Heart right ventricle (tissue), 16 donors: Measurements from ENCODE around the gene SGTA. TPM values are rescaled to one million over a fixed set of nuclear protein-coding genes. Genes with fewer than 3 reads are reported as not detected.

Experiments
- ATAC-seq, 8 donors: fragments of 200-7000 bp; cut with Tn5 transposase; one replicate each; pipeline ENCODE4 v1.9.1; 2020; ENCODE audit warnings: mild to moderate bottlenecking in 8 of 8, moderate library complexity in 8 of 8, moderate number of reproducible peaks in 1 of 8
- DNase-seq, 2 donors: peaks; one replicate each; pipeline ENCODE4 v3.0.0-alpha.2; 2020
- H3K27ac ChIP-seq, 10 donors: fragments of 200-600 bp; sonication (generic) in 2 of 10; one replicate each; pipeline versions ENCODE4 v1.5.0 to v1.8.0; 2020 to 2022; ENCODE audit warnings: mild to moderate bottlenecking in 3 of 10
- H3K27me3 ChIP-seq, 7 donors: fragments of 200-600 bp; one replicate each; pipeline ENCODE4 v1.8.0; 2021 to 2022; ENCODE audit warnings: mild to moderate bottlenecking in 2 of 7
- H3K36me3 ChIP-seq, 9 donors: fragments of 200-600 bp; sonication (generic) in 1 of 9; one replicate each; pipeline versions ENCODE4 v1.5.0 to v1.8.0; 2020 to 2022; ENCODE audit warnings: mild to moderate bottlenecking in 2 of 9
- H3K4me1 ChIP-seq, 9 donors: fragments of 200-600 bp; sonication (generic) in 1 of 9; one replicate each; pipeline versions ENCODE4 v1.5.0 to v1.8.0; 2020 to 2022; ENCODE audit warnings: mild to moderate bottlenecking in 4 of 9
- H3K4me3 ChIP-seq, 10 donors: fragments of 200-600 bp; sonication (generic) in 2 of 10; one replicate each; pipeline versions ENCODE4 v1.5.0 to v1.8.0; 2020 to 2022; ENCODE audit warnings: mild to moderate bottlenecking in 7 of 10, moderate library complexity in 2 of 10
- H3K9me3 ChIP-seq, 11 donors: fragments of 200-600 bp in 10 of 11; sonication (generic) in 2 of 11; one replicate each; pipeline versions ENCODE4 v1.5.0 to v1.8.0; 2013 to 2022; ENCODE audit warnings: mild to moderate bottlenecking in 2 of 11, control low read depth in 1 of 11, moderate library complexity in 1 of 11
- WGBS, 2 donors: extraction: QIAGEN DNeasy Blood & Tissue Kit; methylation state at CpG; one replicate each; pipeline ENCODE4 v1.1.7; 2013; ENCODE audit warnings: inconsistent platforms in 1 of 2; 5-methylcytosine and 5-hydroxymethylcytosine counted together
- intact Hi-C, 10 donors: fragments of 100-400 bp; cut with DNase I; formaldehyde crosslinking; loops; one replicate each; pipeline versions ENCODE4 v1.11.1 to v1.14.2; 2022
- polyA plus RNA-seq, 2 donors: library from polyadenylated mRNA; stranded (reverse); fragments of 200-250 nt; gene quantifications; one replicate each; pipeline ENCODE4 v1.2.3, GENCODE V29; 2013
- total RNA-seq, 10 donors: library from RNA; stranded (reverse); fragmentation: NEBNext Ultra II Directional in 3 of 10; extraction: Animal tissue kit (Norgen Biotek cat#: 25700) in 3 of 10; gene quantifications; one replicate each; pipeline versions ENCODE4 v1.2.1 to v1.2.4, GENCODE V29; 2021 to 2023
- TF ChIP-seq, protein P1 (sequence below), 9 donors: fragments of 200-600 bp; sonication (generic) in 2 of 9; IDR thresholded peaks; one replicate each; pipeline versions ENCODE4 v1.5.0 to v1.8.0; 2021 to 2022; ENCODE audit warnings: antibody characterized with exemption in 9 of 9, mild to moderate bottlenecking in 5 of 9, moderate library complexity in 1 of 9
- donor health status: Arrhythmogenic right ventricular cardiomyopathy.
- donor health status: ischemic (EF 13 %, LVEDD 7.1; RV severe dilation, severe dysfunction).
- donor health status: healthy with polysubstance abuse.
- donor health status: DM: no; HTN: yes; CAD: no.
- donor health status: DM: no; HTN: no; CAD: no.
- donor health status: ischemic (EF 25% LVEDD 6.9; RV normal size, moderate dysfunction).
- donor health status: ischemic (EF 25% LVEDD 5.7; RV mildly dilated, moderate dysfunction).
- donor health status: healthy.
- donor health status: DM: yes; HTN: yes; CAD: no.
- donor health status: Ischemic cardiomyopathy.
- donor health status: ischemic (EF 35%, LVEDD 5.7; RV mildly dilated, moderate dysfunction).
- donor health status: nonischemic (EF 11% LVEDD 7.7; RV severe dilation, severe dysfunction).
- donor health status: DM: yes; HTN: yes; CAD: no.
- donor health status: PGD.
- donor health status: ischemic (EF 29% LVEDD 5.4; RV normal size, mild dysfunction).
- donor health status: nonischemic (EF 23%, LVEDD 6.1; RV moderate dilation, normal function).

SGTA gene
- total and polyA plus RNA-seq, 12 donors = 52.6 to 102 (median 66.2) TPM

GRCh38 chr19:2739602-2740313, 43.3 kb downstream of the SGTA start, which contains the start of gene SLC39A3:
SLC39A3 (minus strand) TSS chr19:2740017; CDS start chr19:2737257, 2,760 bp downstream.
- TF ChIP-seq, protein P1, sequence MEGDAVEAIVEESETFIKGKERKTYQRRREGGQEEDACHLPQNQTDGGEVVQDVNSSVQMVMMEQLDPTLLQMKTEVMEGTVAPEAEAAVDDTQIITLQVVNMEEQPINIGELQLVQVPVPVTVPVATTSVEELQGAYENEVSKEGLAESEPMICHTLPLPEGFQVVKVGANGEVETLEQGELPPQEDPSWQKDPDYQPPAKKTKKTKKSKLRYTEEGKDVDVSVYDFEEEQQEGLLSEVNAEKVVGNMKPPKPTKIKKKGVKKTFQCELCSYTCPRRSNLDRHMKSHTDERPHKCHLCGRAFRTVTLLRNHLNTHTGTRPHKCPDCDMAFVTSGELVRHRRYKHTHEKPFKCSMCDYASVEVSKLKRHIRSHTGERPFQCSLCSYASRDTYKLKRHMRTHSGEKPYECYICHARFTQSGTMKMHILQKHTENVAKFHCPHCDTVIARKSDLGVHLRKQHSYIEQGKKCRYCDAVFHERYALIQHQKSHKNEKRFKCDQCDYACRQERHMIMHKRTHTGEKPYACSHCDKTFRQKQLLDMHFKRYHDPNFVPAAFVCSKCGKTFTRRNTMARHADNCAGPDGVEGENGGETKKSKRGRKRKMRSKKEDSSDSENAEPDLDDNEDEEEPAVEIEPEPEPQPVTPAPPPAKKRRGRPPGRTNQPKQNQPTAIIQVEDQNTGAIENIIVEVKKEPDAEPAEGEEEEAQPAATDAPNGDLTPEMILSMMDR (IDR thresholded peaks at IDR 0.05) = peak in 6 of 9 donors; percentile 10 to 27 (median 20)
- H3K4me1 ChIP-seq = peaks cover 3 to 31% (median 13%) of the 10 kb centered on the region in 9 donors
- peaks cover 0 to 22% (median 3%) of the 10 kb centered on the region in 9 donors for H3K36me3 ChIP-seq
- intact Hi-C loops = no loop called here
- DNase-seq (peak; percentile 97 to 100), ATAC-seq (peak; percentile 99 to 100 (median 100))
- peak within 1 kb of the TSS in 9 of 10 donors; percentile 48 to 87 (median 73) for H3K27ac ChIP-seq
- peaks cover 0 to 4% (median 0%) of the 10 kb centered on the region in 7 donors for H3K27me3 ChIP-seq
- WGBS, 2 donors = 1% methylated on average over 64 of the region's 64 CpGs
- H3K9me3 ChIP-seq = peaks cover 0 to 5% (median 0%) of the 10 kb centered on the region in 11 donors
- peak within 1 kb of the TSS; percentile 74 to 99 (median 92) for H3K4me3 ChIP-seq

GRCh38 chr19:2736550-2737190, 46.4 kb downstream of the SGTA start:
- no peak for ATAC-seq
- TF ChIP-seq, protein P1 (IDR thresholded peaks at IDR 0.05) = no peak
- Histone ChIP-seq H3K9me3 (peaks cover 0 to 5% (median 0%) of the 10 kb centered on the region in 11 donors), H3K27me3 (no peaks in the 10 kb centered on the region), H3K27ac (no peak overlapping the region), H3K36me3 (peaks cover 0 to 51% (median 3%) of the 10 kb centered on the region in 9 donors), H3K4me3 (no peak overlapping the region), H3K4me1 (peaks cover 3 to 31% (median 13%) of the 10 kb centered on the region in 9 donors)
- intact Hi-C loops = no loop called here
- WGBS, 2 donors = 95 to 96% methylated on average over 15 of the region's 15 CpGs
- no peak for DNase-seq

- no peak for DNase-seq
- no peak overlapping the region for H3K4me3 ChIP-seq
- peaks cover 0 to 5% (median 0%) of the 10 kb centered on the region in 11 donors for H3K9me3 ChIP-seq
- 96 to 97% methylated on average over 12 of the region's 12 CpGs for WGBS, 2 donors
- H3K4me1 ChIP-seq = peaks cover 3 to 31% (median 13%) of the 10 kb centered on the region in 9 donors
- intact Hi-C loops = no loop called here
- no peak for ATAC-seq
- H3K27me3 ChIP-seq = no peaks in the 10 kb centered on the region
- H3K36me3 ChIP-seq = peaks cover 0 to 52% (median 3%) of the 10 kb centered on the region in 9 donors
- TF ChIP-seq, protein P1 (IDR thresholded peaks at IDR 0.05) = no peak
- no peak overlapping the region for H3K27ac ChIP-seq
These were observed 47.7 kb downstream of the SGTA start for GRCh38 chr19:2735374-2735773.

- intact Hi-C loops = no loop called here
- 89 to 92% methylated on average over 26 of the region's 26 CpGs for WGBS, 2 donors
- Histone ChIP-seq H3K27me3 (no peaks in the 10 kb centered on the region), H3K36me3 (peaks cover 0 to 52% (median 3%) of the 10 kb centered on the region in 9 donors), H3K4me3 (no peak overlapping the region), H3K9me3 (peaks cover 0 to 5% (median 0%) of the 10 kb centered on the region in 11 donors), H3K4me1 (peaks cover 3 to 28% (median 13%) of the 10 kb centered on the region in 9 donors), H3K27ac (no peak overlapping the region)
- TF ChIP-seq, protein P1 (IDR thresholded peaks at IDR 0.05) = no peak
- DNase-seq (no peak), ATAC-seq (no peak)
These were observed 48.3 kb downstream of the SGTA start for GRCh38 chr19:2734589-2735288.
